HG03064 (cell line): ENCODE data around the gene CIC.

Experiments used
- ATAC-seq: cut with Tn5 transposase; IDR thresholded peaks from one replicate; pipeline ENCODE4 v1.9.1; 2021; ENCODE audit warnings: low read depth; ENCODE audit not compliant: unreplicated experiment

The CIC gene

GRCh38 chr19:42274065-42274682 is 5.1 kb downstream of the CIC start:
- ATAC-seq = no peak

GRCh38 chr19:42275103-42275502 is 6.1 kb downstream of the CIC start:
- ATAC-seq = no peak

DNA sequence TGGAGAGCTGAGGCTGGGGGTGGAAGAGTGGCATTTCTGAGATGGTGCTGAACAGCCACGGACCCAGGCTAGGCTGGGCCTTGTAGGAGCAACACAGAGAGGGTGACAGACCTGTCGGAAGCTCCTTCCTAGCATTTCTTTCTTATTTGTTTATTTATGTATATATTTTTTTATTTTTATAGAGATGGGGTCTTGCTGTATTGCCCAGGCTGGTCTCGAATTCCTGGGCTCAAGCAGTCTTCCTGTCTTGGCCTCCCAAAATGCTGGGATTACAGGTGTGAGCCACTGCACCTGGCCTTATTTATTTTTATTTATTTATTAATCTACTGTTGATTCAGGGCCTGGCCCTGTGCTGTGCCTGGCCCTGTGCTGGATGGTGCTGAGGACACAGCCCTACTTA is 6.5 kb downstream of the CIC start:
- no peak for ATAC-seq

GRCh38 chr19:42276284-42276683 is 7.2 kb downstream of the CIC start:
- no peak for ATAC-seq

DNA sequence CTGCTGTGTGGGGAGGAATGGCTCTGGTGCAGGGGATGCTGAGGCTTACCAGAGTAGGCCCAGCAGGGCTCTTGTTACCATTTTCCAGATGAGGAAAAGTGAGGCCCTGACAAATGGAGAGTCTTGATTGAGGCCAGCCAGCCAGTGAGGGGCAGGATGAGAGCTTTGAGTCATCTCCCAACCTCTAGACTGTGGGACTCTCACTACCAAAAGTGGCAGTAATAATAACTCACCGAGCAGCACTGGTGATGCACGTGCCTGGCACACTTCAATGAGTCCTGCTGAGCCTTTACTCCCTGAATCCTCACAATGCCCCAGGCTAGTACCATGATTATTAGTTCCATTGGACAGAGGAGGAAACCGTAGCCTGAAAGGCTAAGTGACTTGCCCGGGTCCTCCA is 7.8 kb downstream of the CIC start:
- no peak for ATAC-seq

DNA sequence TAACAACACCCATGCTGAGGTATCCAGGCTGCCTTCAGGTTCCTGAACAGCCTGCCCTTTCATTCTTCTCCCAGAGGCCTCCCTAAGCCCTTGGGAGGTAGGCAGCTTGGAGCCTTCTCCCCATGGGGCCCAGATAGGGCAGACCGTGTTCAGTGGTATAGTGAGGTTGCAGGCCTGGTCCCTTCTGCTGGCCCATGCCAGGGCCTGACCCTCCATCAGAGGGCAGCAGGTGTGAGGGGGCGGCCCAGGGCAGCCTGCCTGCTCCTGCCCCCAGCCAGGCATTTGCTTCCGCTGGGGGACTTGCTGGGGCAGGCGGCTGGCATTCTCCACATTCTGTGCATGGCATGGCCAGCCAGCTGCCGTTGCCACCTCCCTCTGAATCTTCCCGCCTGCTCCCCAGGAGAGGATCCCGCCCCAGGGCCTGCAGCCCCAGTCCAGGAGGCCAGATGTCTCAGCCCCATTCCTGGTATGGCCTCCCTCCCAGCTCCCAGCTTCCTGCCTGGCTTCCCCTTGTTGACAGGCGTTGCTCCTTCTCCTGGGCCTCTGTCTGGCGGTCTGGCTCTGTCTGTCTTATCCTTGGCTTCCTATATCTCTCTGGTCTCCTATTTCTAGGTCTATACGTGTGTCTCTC is 8.9 kb downstream of the CIC start:
- ATAC-seq = no peak

DNA sequence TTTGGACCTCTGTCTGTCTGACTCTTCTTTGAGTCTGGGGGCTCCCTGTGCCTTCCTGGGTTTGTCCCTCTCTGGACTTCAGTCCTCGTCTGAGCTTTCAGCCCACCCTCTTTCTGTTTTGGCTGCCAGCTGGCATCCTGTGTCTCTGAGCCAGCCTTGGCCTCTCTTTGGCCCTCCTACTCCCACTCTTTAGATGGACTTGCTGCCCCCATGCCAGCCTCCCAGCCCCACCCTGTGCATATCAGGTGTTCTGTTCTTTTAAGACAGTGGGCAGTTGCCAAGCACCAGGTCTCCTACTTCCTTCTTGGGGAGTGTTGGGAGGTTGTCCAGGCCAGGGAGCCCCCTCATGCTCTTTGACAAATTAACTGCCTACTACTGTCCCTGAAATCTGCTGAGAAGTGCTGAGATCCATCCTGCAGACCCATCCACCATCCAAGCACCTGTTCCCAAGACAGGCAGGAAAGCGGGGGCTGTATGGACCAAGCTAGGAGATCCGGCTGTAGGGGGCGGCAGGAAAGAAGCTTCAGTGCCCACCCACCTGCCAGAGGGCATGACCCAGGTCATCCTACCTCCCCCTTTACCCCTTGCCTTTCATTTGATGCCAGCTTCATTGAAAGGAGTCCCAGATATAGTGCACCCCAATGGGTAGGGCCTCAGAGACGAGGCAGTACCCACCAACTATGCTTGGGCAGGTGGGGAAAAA is 9.6 kb downstream of the CIC start:
- ATAC-seq = no peak

DNA sequence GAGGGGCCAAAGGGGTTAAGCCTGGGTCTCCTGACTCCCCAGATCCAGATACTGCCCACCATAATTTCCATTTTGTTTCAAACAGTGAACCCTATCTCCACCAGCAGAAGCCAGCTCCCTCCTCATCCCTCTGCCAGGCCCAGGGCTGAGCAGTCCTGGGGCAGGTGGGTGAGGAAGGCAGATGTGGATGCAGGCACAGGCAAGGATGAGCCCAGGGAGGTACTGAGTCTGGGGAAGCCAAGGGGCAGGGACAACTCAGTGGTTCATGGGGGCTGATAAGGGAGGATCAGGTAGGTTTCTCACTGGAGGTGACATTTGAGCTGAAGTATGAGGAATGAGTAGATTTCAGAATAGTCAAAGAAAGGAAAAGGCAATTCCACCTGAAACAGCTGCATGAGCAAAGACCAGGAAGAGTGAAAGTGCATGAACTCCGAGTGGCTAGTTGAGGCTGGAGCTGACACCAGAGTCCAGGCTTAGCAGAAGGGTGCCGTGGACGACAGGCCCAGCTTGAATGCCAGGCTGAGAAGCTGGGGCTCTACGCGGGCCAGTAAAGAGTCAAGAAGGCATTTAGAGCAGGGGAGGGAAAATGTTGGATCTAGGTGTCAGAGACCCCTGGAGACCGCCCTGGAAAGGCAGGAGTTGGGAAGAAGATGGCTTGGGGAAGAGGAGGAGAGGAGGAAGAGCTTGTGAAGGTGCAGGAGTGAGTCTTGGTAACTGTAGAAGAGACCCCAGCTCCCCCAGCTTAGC is 10.3 kb downstream of the CIC start:
- no peak for ATAC-seq

- ATAC-seq = no peak
These were observed 11.1 kb downstream of the CIC start for GRCh38 chr19:42279902-42280814.

DNA sequence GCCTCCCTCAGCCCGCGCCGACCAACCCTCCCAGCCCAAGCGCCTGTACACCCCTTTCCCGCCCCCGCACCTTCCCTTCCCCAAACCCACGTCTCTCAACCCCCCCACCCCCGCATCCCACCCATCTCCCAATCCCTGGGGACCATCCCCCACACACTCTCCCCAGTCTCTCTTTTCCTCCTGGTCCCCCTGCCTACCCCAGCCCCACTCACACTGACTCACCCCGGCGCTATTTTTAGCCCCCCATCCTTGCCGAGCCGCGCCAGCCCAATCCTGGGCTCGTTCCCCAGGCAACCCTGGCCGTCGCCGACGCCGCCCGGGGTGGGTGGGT is 11.7 kb downstream of the CIC start:
- ATAC-seq = no peak

- ATAC-seq = no peak
These were observed 12.2 kb downstream of the CIC start for GRCh38 chr19:42281146-42281826.

GRCh38 chr19:42281827-42282762 is 13.0 kb downstream of the CIC start:
- no peak for ATAC-seq

DNA sequence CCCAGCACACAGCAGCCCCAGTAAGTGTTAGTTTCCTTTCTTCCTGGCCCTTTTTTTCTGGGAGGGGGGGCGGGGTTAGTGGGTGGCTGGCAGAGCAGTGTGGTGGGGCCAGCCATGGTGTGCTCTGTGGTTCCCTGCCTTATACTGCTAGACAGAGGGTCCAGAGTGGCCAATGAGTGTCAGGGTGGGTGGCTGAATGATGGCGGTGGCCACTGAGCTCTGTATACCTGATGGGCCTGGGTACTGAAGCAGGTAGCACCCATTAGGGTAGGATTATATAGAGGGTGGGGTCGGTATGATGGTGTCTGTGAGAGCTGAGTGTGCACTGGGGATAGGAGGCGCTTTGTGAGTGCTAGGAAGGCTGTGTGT is 13.8 kb downstream of the CIC start:
- ATAC-seq = no peak

DNA sequence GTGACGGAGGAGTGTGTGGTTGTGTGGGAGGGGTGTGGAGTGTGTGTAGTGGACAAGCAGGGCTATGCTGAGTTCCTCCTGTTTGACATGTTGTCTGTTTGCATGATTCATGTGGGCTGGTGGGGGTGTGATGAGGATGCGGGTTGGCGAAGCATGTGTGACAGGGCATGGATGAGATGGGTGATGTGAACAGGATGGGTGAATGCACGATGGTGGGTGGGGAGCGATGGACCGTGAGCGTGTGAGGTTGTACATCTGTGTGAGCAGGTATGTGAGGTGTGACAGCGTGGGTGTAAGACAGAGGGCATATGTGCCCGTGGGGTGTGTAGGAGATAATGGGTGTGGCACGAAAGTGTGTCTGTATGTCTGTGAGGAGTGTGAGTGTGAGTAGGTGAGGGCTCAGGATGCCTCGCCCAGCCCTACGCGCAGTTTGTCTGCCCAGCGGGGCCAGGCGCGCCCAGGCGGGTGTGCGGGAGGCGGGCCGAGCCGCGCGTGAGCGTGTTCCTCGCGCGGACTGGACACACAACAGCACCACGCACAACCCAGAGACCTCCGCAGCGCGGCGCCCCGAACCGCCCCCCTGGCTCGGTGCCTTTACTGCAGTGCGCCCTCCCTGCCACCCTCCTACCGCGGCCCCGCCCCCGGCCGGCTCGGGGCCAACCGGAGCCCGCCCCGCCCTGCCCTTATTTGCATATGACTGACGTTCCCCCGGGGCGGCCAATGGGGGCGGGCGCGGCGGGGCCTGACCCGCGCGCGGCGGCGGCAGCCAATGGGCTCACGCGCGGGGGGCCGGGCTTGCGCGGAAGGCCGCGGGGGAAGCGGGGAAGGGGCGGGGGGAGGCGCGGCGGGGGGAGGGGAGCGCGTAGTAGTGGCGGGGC is 14.4 kb downstream of the CIC start:
- peak; percentile 44 for ATAC-seq

DNA sequence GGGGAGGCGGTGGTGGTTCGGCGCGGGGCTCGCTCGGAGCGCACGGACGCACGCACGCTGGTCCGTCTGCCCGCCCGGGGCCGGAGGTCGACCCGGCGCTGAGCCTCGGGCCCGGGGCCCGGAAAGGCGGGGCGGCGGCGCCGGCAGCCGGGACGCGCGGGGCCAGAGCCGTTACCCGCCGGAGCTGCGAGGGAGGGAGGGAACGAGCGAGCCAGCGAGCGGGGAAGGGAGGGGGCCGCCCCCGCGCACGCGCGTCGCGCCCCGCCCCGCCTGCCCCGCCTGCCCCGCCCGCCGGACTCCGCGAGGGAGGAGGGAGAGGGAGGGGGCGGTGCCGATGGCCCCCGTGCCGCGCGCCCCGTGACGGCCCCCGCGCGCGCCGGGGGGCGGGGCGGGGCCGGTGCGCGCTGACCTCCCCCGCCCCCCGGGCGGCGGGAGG is 15.0 kb downstream of the CIC start:
- ATAC-seq = peak; percentile 18

DNA sequence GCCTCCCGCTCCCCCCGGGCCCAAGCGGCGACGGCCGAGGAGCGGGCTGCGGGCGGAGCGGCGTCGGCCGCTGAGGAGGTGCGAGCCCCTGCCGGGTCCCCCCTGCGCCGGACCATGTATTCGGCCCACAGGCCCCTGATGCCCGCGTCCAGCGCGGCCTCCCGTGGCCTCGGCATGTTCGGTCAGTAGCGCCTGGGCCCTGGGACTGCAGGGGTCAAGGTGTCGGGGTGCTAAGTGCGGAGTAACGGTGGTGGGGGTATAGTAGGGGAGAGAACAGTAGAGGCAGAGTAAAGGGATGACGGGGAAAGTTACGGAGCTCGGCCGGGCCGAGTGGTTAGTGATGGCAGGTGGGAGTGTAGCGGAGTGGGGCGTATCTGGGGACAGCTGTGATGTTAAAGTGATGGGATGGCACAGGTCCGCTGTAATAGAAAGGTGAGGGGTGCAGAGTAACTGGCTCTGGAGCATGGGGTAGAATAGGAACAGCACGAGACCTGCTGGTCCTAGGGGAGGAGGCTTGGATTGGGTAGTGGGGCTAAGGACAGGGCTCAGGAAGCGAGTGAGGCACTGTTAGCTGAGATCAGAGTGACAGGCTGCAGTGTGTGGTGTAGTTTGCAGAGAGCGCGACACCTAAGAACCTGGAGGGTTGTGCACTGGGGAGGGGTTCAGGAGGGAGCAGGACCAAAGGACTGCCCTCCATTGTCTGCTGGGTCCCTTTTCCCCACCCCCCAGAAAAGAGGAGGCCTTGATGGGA is 15.7 kb downstream of the CIC start:
- peak; percentile 5 for ATAC-seq

GRCh38 chr19:42285541-42285941 is 16.5 kb downstream of the CIC start:
- no peak for ATAC-seq
